HepG2 (cell line): ENCODE data around the gene PYGO2. TPM values are rescaled to one million over a fixed set of nuclear protein-coding genes. Genes with fewer than 3 reads are reported as not detected.
A peak's percentile ranks its signal among the peaks of the same experiment; 100 is the strongest.

Experiments
- ARID5B ChIP-seq: IDR thresholded peaks from 2 replicates; pipeline ENCODE4 v1.4.0; 2020; ENCODE audit warnings: mild to moderate bottlenecking, missing genetic modification reagents
- BRCA1 ChIP-seq: sonication (generic); formaldehyde crosslinking; IDR thresholded peaks from 2 replicates; pipeline ENCODE4 v1.4.0; 2020; ENCODE audit warnings: missing genetic modification reagents
- FOXA1 ChIP-seq, 2 experiments: fragments of 450-650 bp in 1 of 2; sonication (generic) in 1 of 2; formaldehyde crosslinking in 1 of 2; IDR thresholded peaks; 2 replicates each; pipeline versions ENCODE4 v1.4.0 to v1.6.1; 2016 to 2020; ENCODE audit warnings: missing genetic modification reagents in 1 of 2
- GZF1 ChIP-seq: sonication (generic); formaldehyde crosslinking; IDR thresholded peaks from 2 replicates; pipeline ENCODE4 v1.5.1; 2020; ENCODE audit warnings: mild to moderate bottlenecking, missing genetic modification reagents
- IKZF4 ChIP-seq: sonication (generic); formaldehyde crosslinking; IDR thresholded peaks from 2 replicates; pipeline ENCODE4 v1.5.1; 2020; ENCODE audit warnings: borderline replicate concordance, mild to moderate bottlenecking, low read depth, missing genetic modification reagents; ENCODE audit errors: not compliant biosample characterization
- ISL2 ChIP-seq: sonication (generic); formaldehyde crosslinking; IDR thresholded peaks from 2 replicates; pipeline ENCODE4 v1.5.0; 2020; ENCODE audit warnings: missing genetic modification reagents
- KLF13 ChIP-seq: sonication (generic); formaldehyde crosslinking; IDR thresholded peaks from 2 replicates; pipeline ENCODE4 v1.4.0; 2020; ENCODE audit warnings: mild to moderate bottlenecking, missing genetic modification reagents
- MLX ChIP-seq: IDR thresholded peaks from 2 replicates; pipeline ENCODE4 v1.6.1; 2016
- PHF5A ChIP-seq: IDR thresholded peaks from one replicate; pipeline ENCODE4 v1.6.1; 2018; ENCODE audit warnings: low read depth, missing genetic modification reagents; ENCODE audit not compliant: unreplicated experiment
- PITX1 ChIP-seq: sonication (generic); formaldehyde crosslinking; IDR thresholded peaks from 2 replicates; pipeline ENCODE4 v1.5.1; 2020; ENCODE audit warnings: mild to moderate bottlenecking, missing genetic modification reagents
- PLRG1 ChIP-seq: fragments of 450-650 bp; conservative IDR thresholded peaks from 2 replicates; pipeline ENCODE4 v1.6.1; 2016
- PRMT3 ChIP-seq: sonication (generic); formaldehyde crosslinking; IDR thresholded peaks from 2 replicates; pipeline ENCODE4 v1.8.1; 2022; ENCODE audit warnings: low read depth, mild to moderate bottlenecking, moderate library complexity, missing genetic modification reagents, borderline replicate concordance
- RAD21 ChIP-seq: fragments of 450-650 bp; formaldehyde crosslinking; IDR thresholded peaks from 2 replicates; pipeline ENCODE4 v1.5.0; 2020; ENCODE audit warnings: mild to moderate bottlenecking
- RBFOX2 ChIP-seq: fragments of 200-400 bp; formaldehyde crosslinking; IDR thresholded peaks from 2 replicates; pipeline ENCODE4 v1.6.1; 2017; ENCODE audit warnings: low read depth, mild to moderate bottlenecking, low read length
- REPIN1 ChIP-seq: sonication (generic); formaldehyde crosslinking; IDR thresholded peaks from 2 replicates; pipeline ENCODE4 v1.8.0; 2022; ENCODE audit warnings: missing genetic modification reagents, low read depth, mild to moderate bottlenecking, borderline replicate concordance
- RFXAP ChIP-seq: sonication (generic); formaldehyde crosslinking; IDR thresholded peaks from 2 replicates; pipeline ENCODE4 v1.4.0; 2020; ENCODE audit warnings: missing genetic modification reagents, borderline replicate concordance
- SNAPC5 ChIP-seq: sonication (generic); formaldehyde crosslinking; IDR thresholded peaks from 2 replicates; pipeline ENCODE4 v1.8.1; 2023; ENCODE audit warnings: mild to moderate bottlenecking, missing genetic modification reagents, borderline replicate concordance
- TEF ChIP-seq: sonication (generic); formaldehyde crosslinking; IDR thresholded peaks from 2 replicates; pipeline ENCODE4 v1.5.0; 2020; ENCODE audit warnings: missing genetic modification reagents
- YEATS2 ChIP-seq: sonication (generic); formaldehyde crosslinking; IDR thresholded peaks from 2 replicates; pipeline ENCODE4 v1.4.0; 2020; ENCODE audit warnings: missing genetic modification reagents, borderline replicate concordance
- ZBTB20 ChIP-seq: sonication (generic); formaldehyde crosslinking; IDR thresholded peaks from 2 replicates; pipeline ENCODE4 v1.8.1; 2023; ENCODE audit warnings: missing genetic modification reagents, low read depth, mild to moderate bottlenecking, borderline replicate concordance
- ZKSCAN1 ChIP-seq: fragments of 150-350 bp; IDR thresholded peaks from 2 replicates; pipeline ENCODE4 v1.6.1; 2014; ENCODE audit warnings: low read length
- ZNF333 ChIP-seq: sonication (generic); formaldehyde crosslinking; IDR thresholded peaks from 2 replicates; pipeline ENCODE4 v1.4.0; 2020; ENCODE audit warnings: mild to moderate bottlenecking, missing genetic modification reagents, borderline replicate concordance
- polyA plus RNA-seq, 8 experiments: library from polyadenylated mRNA; depleted of rRNA in 3 of 8; stranded (reverse) in 7 of 8; unstranded in 1 of 8; fragments of >200 nt; fragmentation: Illumina TruSeq in 4 of 8; extraction: Trizol in 4 of 8; gene quantifications; 2 replicates each; pipeline versions ENCODE4 v1.2.1 to v1.2.3, GENCODE V29; 2011 to 2016; ENCODE audit warnings: low read depth in 4 of 8, missing spikeins in 1 of 8, mixed read lengths in 1 of 8; ENCODE audit not compliant: insufficient read depth in 1 of 8
- total RNA-seq, 5 experiments: library from RNA; depleted of rRNA; stranded (reverse); fragments of >200 nt; fragmentation: Illumina TruSeq; extraction: Trizol; gene quantifications; 2 replicates each; pipeline ENCODE4 v1.2.3, GENCODE V29; 2016; ENCODE audit warnings: low read depth in 1 of 5
- TF ChIP-seq, protein P1 (sequence below): sonication (generic); formaldehyde crosslinking; IDR thresholded peaks from 2 replicates; pipeline ENCODE4 v1.5.0; 2020; ENCODE audit warnings: mild to moderate bottlenecking, missing genetic modification reagents, moderate library complexity

Gene PYGO2
- total and polyA plus RNA-seq, 2 of the 13 experiments (the other 11 are each of a cell fraction or from before 2014, with no cell fraction given), result 20.3 to 21.8 TPM

DNA sequence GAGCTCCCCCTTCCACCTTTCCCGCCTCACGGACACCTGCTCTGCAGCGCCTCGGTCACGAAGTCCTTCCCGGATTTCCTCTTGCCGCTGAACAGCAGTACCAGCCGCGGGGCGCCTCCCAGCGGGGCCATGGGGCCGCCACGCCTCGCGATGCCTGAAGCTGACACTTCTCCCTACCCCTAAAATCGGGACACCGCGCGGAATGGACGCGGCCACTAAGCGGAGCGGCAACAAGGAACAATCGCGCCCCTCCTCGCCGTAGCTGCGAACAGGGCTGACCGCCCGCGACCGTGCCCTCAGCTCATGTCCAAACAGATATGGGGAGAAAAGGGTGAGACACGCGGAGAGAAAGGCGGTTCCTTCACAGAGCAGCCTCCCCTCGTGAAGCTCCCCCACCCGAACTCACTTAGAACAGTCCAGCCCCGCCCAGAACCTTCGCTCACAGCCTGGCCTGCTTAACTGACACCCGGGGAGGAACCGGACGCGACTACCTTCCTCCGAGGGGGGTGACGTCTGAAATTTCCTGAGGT lies 25.0 kb downstream of the PYGO2 start, which contains the start of gene PMVK (continued):
- TF ChIP-seq MLX (CRISPR knock-in tag), result peak; percentile 93
- peak; percentile 30 for TF ChIP-seq PHF5A (CRISPR knock-in tag)
- no peak for TF ChIP-seq ZKSCAN1
- TF ChIP-seq TEF, result peak; percentile 79; the same call in 1 of the 2 replicates
- TF ChIP-seq ZBTB20 (CRISPR knock-in tag), result peak; percentile 98
- TF ChIP-seq PITX1 (CRISPR knock-in tag), result peak; percentile 94
- peak; percentile 62 for TF ChIP-seq ARID5B
- no peak for TF ChIP-seq PLRG1
- 0 out of 2 replicates have a peak, but pooled peaks have one; percentile 88 for TF ChIP-seq ZNF333 (CRISPR knock-in tag)
- TF ChIP-seq BRCA1, result peak; percentile 90
- TF ChIP-seq ISL2, result peak; percentile 60; the same call in 1 of the 2 replicates
- TF ChIP-seq FOXA1 (IDR thresholded peaks at IDR 0.05), result no peak
- TF ChIP-seq FOXA1 (CRISPR knock-in tag; IDR thresholded peaks at IDR 0.05), result 0 out of 2 replicates have a peak, but pooled peaks have one; percentile 9
- peak; percentile 93 for TF ChIP-seq SNAPC5 (CRISPR knock-in tag)
- peak; percentile 68 for TF ChIP-seq RAD21
- TF ChIP-seq, protein P1, sequence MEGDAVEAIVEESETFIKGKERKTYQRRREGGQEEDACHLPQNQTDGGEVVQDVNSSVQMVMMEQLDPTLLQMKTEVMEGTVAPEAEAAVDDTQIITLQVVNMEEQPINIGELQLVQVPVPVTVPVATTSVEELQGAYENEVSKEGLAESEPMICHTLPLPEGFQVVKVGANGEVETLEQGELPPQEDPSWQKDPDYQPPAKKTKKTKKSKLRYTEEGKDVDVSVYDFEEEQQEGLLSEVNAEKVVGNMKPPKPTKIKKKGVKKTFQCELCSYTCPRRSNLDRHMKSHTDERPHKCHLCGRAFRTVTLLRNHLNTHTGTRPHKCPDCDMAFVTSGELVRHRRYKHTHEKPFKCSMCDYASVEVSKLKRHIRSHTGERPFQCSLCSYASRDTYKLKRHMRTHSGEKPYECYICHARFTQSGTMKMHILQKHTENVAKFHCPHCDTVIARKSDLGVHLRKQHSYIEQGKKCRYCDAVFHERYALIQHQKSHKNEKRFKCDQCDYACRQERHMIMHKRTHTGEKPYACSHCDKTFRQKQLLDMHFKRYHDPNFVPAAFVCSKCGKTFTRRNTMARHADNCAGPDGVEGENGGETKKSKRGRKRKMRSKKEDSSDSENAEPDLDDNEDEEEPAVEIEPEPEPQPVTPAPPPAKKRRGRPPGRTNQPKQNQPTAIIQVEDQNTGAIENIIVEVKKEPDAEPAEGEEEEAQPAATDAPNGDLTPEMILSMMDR (CRISPR knock-in tag), result peak; percentile 96
- peak; percentile 95 for TF ChIP-seq GZF1 (CRISPR knock-in tag)
- TF ChIP-seq YEATS2 (CRISPR knock-in tag), result peak; percentile 82
- peak; percentile 99; the same call in 1 of the 2 replicates for TF ChIP-seq PRMT3 (CRISPR knock-in tag)
- TF ChIP-seq IKZF4 (CRISPR knock-in tag), result peak; percentile 99
- TF ChIP-seq RFXAP, result peak; percentile 93; the same call in 1 of the 2 replicates
- peak; percentile 53; the same call in 1 of the 2 replicates for TF ChIP-seq KLF13 (CRISPR knock-in tag)
- peak; percentile 98 for TF ChIP-seq REPIN1 (CRISPR knock-in tag)
- TF ChIP-seq RBFOX2, result peak; percentile 91
